T1000 (cell line): ENCODE data around the gene DNMT3L.
"Not testable (repeated sequence)": the region's sequence is repeated elsewhere in the genome, so short reads cannot be mapped to it uniquely, and the experiment has no call there.

Experiments used
- DNase-seq: peaks from one replicate; lab custom pipeline; 2025; ENCODE audit warnings: mixed read lengths; lab: John Stamatoyannopoulos, UW

DNMT3L gene

GRCh38 chr21:44249204-44250037 is 12.3 kb downstream of the DNMT3L start:
- DNase-seq = not testable (repeated sequence)

DNA sequence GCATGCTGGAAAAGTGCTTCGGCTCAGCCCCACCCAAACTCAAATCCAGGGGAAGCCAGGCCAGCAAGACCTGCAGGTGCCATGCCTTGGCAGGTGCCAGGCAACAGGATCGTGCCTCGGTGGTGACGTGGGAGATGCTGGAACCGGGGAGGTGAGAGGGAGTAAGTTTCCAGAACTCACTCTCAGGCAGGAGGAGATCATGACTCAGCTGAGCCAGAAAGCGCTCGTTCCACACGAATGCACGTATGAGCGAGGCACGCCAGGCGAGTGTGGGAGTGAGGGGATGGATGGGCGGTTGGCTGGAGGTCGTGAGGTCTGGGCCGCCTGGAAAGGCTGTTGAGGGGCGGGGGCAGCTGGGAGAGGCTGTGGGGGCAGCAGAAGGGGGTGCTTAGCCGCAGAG is 13.8 kb downstream of the DNMT3L start:
- DNase-seq = not testable (repeated sequence)

GRCh38 chr21:44243980-44244379 is 17.7 kb downstream of the DNMT3L start:
- not testable (repeated sequence) for DNase-seq

DNA sequence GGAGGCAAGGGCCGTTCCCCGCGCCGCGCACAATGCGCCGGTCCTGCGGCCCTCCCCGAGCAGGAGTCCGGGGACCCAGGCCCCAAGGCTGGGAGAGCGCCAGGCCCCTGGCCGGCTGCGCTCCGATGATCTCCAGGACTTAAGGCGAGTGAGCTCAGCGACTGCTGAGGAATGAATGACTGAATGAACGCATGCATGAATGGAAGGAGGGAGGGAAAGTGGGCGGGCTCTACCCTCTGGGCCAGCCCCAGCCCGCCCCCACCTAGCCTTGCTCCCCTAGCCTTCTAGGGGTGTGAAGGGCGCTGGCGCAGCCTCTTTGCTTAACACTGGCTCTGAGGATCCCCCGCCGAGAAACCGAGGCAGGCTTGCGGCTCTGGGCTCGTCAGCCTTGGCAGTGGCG is 20.4 kb downstream of the DNMT3L start:
- DNase-seq = not testable (repeated sequence)

- DNase-seq = not testable (repeated sequence)
Observed at GRCh38 chr21:44240842-44241241, 20.9 kb downstream of the DNMT3L start, which contains the start of gene ICOSLG. Gene ICOSLG, minus strand, starts transcription at chr21:44240943. Its CDS starts 126 bp downstream, at chr21:44240817.

- DNase-seq = not testable (repeated sequence)
Observed at GRCh38 chr21:44240353-44240752, 21.3 kb downstream of the DNMT3L start.

- not testable (repeated sequence) for DNase-seq
Observed at GRCh38 chr21:44229561-44229960, 32.1 kb downstream of the DNMT3L start.

DNA sequence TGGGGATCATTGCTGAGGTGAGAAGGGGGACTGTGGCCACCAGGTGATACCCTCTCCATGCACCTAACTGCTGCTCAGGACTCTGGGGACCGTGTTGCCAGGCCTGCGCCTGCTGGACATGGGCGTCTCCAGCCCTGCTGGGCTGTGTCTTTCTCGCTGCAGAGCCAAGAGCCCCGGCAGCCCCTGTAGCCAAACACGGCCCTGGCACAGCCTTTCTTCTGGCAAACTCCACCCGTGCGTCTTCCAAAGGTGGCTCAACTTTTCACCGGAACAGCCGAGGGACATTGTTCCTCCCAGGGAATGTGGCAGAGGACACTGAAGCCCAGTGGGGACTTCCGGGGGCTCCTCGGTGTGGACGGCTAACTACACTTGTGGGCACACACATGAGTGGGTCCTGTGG is 33.6 kb downstream of the DNMT3L start:
- not testable (repeated sequence) for DNase-seq

- not testable (repeated sequence) for DNase-seq
Observed at GRCh38 chr21:44227614-44228013, 34.1 kb downstream of the DNMT3L start.

DNA sequence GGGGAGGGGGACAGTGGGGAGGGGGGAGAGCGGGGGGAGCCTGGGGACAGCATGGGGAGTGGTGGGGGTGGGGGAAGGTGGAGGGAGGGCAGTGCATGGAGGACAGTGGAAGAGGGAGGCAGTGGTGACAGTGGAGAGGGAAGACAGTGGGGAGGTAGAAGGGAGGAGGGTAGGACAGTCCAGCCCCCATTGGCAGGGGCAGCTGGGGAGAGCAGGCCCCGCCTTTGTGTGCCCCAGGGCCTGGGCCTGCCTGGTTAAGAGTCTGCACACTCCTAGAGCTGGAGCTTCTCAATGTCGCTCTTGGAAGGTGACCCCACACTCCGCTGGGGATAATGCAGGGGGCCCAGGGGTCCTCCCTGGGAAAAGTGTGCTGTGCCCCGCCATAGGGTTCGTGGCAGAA is 36.1 kb downstream of the DNMT3L start:
- DNase-seq = not testable (repeated sequence)

DNA sequence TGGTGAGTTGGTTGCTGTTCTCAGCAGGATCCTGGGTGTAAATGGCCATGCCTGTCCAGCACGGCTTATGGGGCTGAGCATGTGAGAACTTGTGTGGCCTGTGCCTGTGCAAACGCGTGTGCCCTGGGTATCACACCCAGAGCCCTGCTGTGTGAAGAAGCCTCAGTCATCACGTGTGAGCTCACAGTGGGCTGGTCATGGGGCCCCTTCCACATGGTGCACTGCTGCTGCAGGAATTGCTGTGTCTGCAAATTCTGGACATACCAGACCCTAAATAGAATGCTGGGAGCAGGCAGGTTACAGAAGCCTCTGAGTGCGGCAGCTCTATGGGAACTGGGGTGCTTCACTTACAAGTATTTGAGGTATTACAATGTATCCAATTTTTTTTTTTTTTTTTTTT is 38.4 kb downstream of the DNMT3L start:
- DNase-seq = not testable (repeated sequence)

DNA sequence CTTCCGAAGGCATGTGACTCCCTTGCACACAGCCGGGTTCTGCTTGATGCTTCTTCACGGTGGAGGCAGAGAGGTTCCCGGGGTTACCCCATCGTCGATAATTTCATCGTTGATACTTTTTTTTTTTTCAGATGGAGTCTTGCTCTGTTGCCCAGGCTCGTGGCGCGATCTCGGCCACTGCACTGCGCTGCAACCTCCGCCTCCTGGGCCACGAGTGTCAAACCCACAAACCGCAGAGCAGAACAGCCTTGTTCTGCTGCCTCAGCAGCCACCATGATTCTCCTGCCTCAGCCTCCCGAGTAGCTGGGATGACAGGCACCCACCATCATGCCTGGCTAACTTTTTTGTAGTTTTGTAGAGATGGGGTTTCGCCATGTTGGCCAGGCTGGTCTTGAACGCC is 41.0 kb downstream of the DNMT3L start:
- not testable (repeated sequence) for DNase-seq

GRCh38 chr21:44218461-44218860 is 43.2 kb downstream of the DNMT3L start:
- DNase-seq = not testable (repeated sequence)

DNA sequence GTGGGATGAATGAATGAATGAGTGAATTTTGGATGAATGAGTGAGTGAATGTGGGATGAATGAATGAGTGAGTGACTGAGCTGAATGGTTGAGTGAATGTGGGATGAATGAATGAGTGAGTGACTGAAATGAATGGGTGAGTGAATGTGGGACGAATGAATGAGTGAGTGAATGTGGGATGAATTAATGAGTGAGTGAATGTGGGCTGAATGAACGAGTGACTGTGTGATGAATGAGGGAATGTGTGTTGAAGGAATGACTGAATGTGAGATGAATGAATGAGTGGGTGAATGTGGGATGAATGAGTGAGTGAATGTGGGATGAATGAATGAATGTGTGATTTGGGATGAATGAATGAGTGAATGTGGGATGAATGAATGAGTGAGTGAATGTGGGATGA is 49.7 kb downstream of the DNMT3L start:
- DNase-seq = not testable (repeated sequence)

GRCh38 chr21:44211574-44211973 is 50.1 kb downstream of the DNMT3L start:
- not testable (repeated sequence) for DNase-seq

GRCh38 chr21:44207860-44208646 is 53.6 kb downstream of the DNMT3L start:
- DNase-seq = not testable (repeated sequence)

GRCh38 chr21:44206698-44207676 is 54.7 kb downstream of the DNMT3L start:
- not testable (repeated sequence) for DNase-seq

GRCh38 chr21:44206187-44206586 is 55.5 kb downstream of the DNMT3L start:
- DNase-seq = not testable (repeated sequence)

GRCh38 chr21:44202590-44203299 is 59.0 kb downstream of the DNMT3L start:
- DNase-seq = not testable (repeated sequence)

GRCh38 chr21:44199997-44200396 is 61.7 kb downstream of the DNMT3L start:
- not testable (repeated sequence) for DNase-seq

- no peak for DNase-seq
Observed at GRCh38 chr21:44199448-44199847, 62.2 kb downstream of the DNMT3L start.
